ENCODE data around the gene PRKCQ.

GRCh38 chr10:6418167-6418566 lies 161.9 kb downstream of the PRKCQ start:
- no peak for TF ChIP-seq FOXK2 (IDR thresholded peaks at IDR 0.05)
- TF ChIP-seq ELF4 (IDR thresholded peaks at IDR 0.05): no peak
- TF ChIP-seq FOXM1 (IDR thresholded peaks at IDR 0.05; ENCODE audit: borderline replicate concordance): no peak
- TF ChIP-seq FOXA1 (IDR thresholded peaks at IDR 0.05): no peak
- TF ChIP-seq, protein P1, sequence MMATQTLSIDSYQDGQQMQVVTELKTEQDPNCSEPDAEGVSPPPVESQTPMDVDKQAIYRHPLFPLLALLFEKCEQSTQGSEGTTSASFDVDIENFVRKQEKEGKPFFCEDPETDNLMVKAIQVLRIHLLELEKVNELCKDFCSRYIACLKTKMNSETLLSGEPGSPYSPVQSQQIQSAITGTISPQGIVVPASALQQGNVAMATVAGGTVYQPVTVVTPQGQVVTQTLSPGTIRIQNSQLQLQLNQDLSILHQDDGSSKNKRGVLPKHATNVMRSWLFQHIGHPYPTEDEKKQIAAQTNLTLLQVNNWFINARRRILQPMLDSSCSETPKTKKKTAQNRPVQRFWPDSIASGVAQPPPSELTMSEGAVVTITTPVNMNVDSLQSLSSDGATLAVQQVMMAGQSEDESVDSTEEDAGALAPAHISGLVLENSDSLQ (IDR thresholded peaks at IDR 0.05): no peak
- no peak for TF ChIP-seq HDGF (IDR thresholded peaks at IDR 0.05; ENCODE audit: borderline replicate concordance)
- TF ChIP-seq BHLHE40 (IDR thresholded peaks at IDR 0.05; ENCODE audit: borderline replicate concordance): no peak
- TF ChIP-seq TARDBP (IDR thresholded peaks at IDR 0.05): no peak
- TF ChIP-seq SP1 (IDR thresholded peaks at IDR 0.05): no peak
- TF ChIP-seq SUZ12 (IDR thresholded peaks at IDR 0.05): no peak

Measured in HEK293T (cell line).